ENCODE results near the gene FLT3.

FLT3 gene

GRCh38 chr13:28049215-28049614 lies 51.2 kb downstream of the FLT3 start:
- no peak overlapping the region; the same call in 1 of the 2 replicates for H3K27ac ChIP-seq (ENCODE audit: low read length)
- no peak for TF ChIP-seq EZH2phosphoT487 (IDR thresholded peaks at IDR 0.05; ENCODE audit: low read length)
- no peak for TF ChIP-seq CTCF (IDR thresholded peaks at IDR 0.05; ENCODE audit: low read length)
- TF ChIP-seq EZH2 (optimal IDR thresholded peaks at IDR 0.05; ENCODE audit: low read depth, low read length) = no peak
- no peaks in the 10 kb centered on the region for H3K27me3 ChIP-seq (replicated peaks; ENCODE audit: insufficient read depth, low read length)
- peak overlapping the region; percentile 63 for H3K4me2 ChIP-seq (ENCODE audit: low read depth, low read length)
- H3K9me3 ChIP-seq (replicated peaks; ENCODE audit: insufficient read depth, low read length) = no peaks in the 10 kb centered on the region
- H3K9me2 ChIP-seq (replicated peaks; ENCODE audit: insufficient read depth, low read length) = no peaks in the 10 kb centered on the region
- H2AFZ ChIP-seq (ENCODE audit: low read length) = peak overlapping the region; percentile 48; the same call in 1 of the 2 replicates
- no peaks in the 10 kb centered on the region for H3K79me2 ChIP-seq (ENCODE audit: low read length)
- no peak overlapping the region for H3K4me3 ChIP-seq (ENCODE audit: low read length)
- 0 out of 2 replicates have a peak, but pooled peaks cover 2% of the 10 kb centered on the region for H3F3A ChIP-seq (ENCODE audit: insufficient read depth, low read length)
- no peaks in the 10 kb centered on the region for H3K36me3 ChIP-seq (replicated peaks; ENCODE audit: insufficient read depth, low read length)
- H4K20me1 ChIP-seq (ENCODE audit: insufficient read depth, low read length) = no peaks in the 10 kb centered on the region
- H3K4me1 ChIP-seq (ENCODE audit: low read length) = peaks cover 18% of the 10 kb centered on the region
- no peak overlapping the region for H3K9ac ChIP-seq (ENCODE audit: low read length)
- DNase-seq = no peak

- H3K4me1 ChIP-seq (ENCODE audit: low read length) = peaks cover 18% of the 10 kb centered on the region
- H4K20me1 ChIP-seq (ENCODE audit: insufficient read depth, low read length) = no peaks in the 10 kb centered on the region
- H3K4me3 ChIP-seq (ENCODE audit: low read length) = peak overlapping the region; percentile 12; the same call in 1 of the 2 replicates
- H3K9ac ChIP-seq (ENCODE audit: low read length) = peak overlapping the region; percentile 10; the same call in 1 of the 2 replicates
- peak overlapping the region; percentile 63 for H3K4me2 ChIP-seq (ENCODE audit: low read depth, low read length)
- 0 out of 2 replicates have a peak, but pooled peaks cover 2% of the 10 kb centered on the region for H3F3A ChIP-seq (ENCODE audit: insufficient read depth, low read length)
- no peaks in the 10 kb centered on the region for H3K9me3 ChIP-seq (replicated peaks; ENCODE audit: insufficient read depth, low read length)
- H2AFZ ChIP-seq (ENCODE audit: low read length) = peak overlapping the region; percentile 48; the same call in 1 of the 2 replicates
- H3K27me3 ChIP-seq (replicated peaks; ENCODE audit: insufficient read depth, low read length) = no peaks in the 10 kb centered on the region
- no peaks in the 10 kb centered on the region for H3K36me3 ChIP-seq (replicated peaks; ENCODE audit: insufficient read depth, low read length)
- H3K79me2 ChIP-seq (ENCODE audit: low read length) = no peaks in the 10 kb centered on the region
- TF ChIP-seq CTCF (IDR thresholded peaks at IDR 0.05; ENCODE audit: low read length) (no peak), EZH2 (optimal IDR thresholded peaks at IDR 0.05; ENCODE audit: low read depth, low read length) (no peak), EZH2phosphoT487 (IDR thresholded peaks at IDR 0.05; ENCODE audit: low read length) (no peak)
- peak overlapping the region; percentile 76; the same call in 1 of the 2 replicates for H3K27ac ChIP-seq (ENCODE audit: low read length)
- H3K9me2 ChIP-seq (replicated peaks; ENCODE audit: insufficient read depth, low read length) = no peaks in the 10 kb centered on the region
- DNase-seq = no peak
These were observed 51.6 kb downstream of the FLT3 start for GRCh38 chr13:28048768-28049167.

GRCh38 chr13:28047757-28048388 lies 52.5 kb downstream of the FLT3 start:
- H3K36me3 ChIP-seq (replicated peaks; ENCODE audit: insufficient read depth, low read length) = no peaks in the 10 kb centered on the region
- H3K4me3 ChIP-seq (ENCODE audit: low read length) = peak overlapping the region; percentile 17; the same call in 1 of the 2 replicates
- no peaks in the 10 kb centered on the region for H4K20me1 ChIP-seq (ENCODE audit: insufficient read depth, low read length)
- peaks cover 18% of the 10 kb centered on the region for H3K4me1 ChIP-seq (ENCODE audit: low read length)
- no peaks in the 10 kb centered on the region for H3K9me2 ChIP-seq (replicated peaks; ENCODE audit: insufficient read depth, low read length)
- TF ChIP-seq EZH2phosphoT487 (IDR thresholded peaks at IDR 0.05; ENCODE audit: low read length) = no peak
- TF ChIP-seq EZH2 (optimal IDR thresholded peaks at IDR 0.05; ENCODE audit: low read depth, low read length) = no peak
- no peak for TF ChIP-seq CTCF (IDR thresholded peaks at IDR 0.05; ENCODE audit: low read length)
- no peaks in the 10 kb centered on the region for H3K9me3 ChIP-seq (replicated peaks; ENCODE audit: insufficient read depth, low read length)
- H3F3A ChIP-seq (ENCODE audit: insufficient read depth, low read length) = 0 out of 2 replicates have a peak, but pooled peaks cover 2% of the 10 kb centered on the region
- peak overlapping the region; percentile 10; the same call in 1 of the 2 replicates for H3K9ac ChIP-seq (ENCODE audit: low read length)
- peak overlapping the region; percentile 76; the same call in 1 of the 2 replicates for H3K27ac ChIP-seq (ENCODE audit: low read length)
- no peaks in the 10 kb centered on the region for H3K79me2 ChIP-seq (ENCODE audit: low read length)
- peak overlapping the region; percentile 63 for H3K4me2 ChIP-seq (ENCODE audit: low read depth, low read length)
- H3K27me3 ChIP-seq (replicated peaks; ENCODE audit: insufficient read depth, low read length) = no peaks in the 10 kb centered on the region
- peak; percentile 57 for DNase-seq
- H2AFZ ChIP-seq (ENCODE audit: low read length) = peak overlapping the region; percentile 48; the same call in 1 of the 2 replicates
